Measurements from ENCODE around the gene HSD17B8. TPM values are rescaled to one million over a fixed set of nuclear protein-coding genes. Genes with fewer than 3 reads are reported as not detected.

The HSD17B8 gene
- total RNA-seq, 1 experiment from 2014 or later: 7.4 TPM

GRCh38 chr6:33185190-33185589 is 19.3 kb upstream of the HSD17B8 start:
- intact Hi-C loops (cut with micrococcal nuclease; ENCODE audit: unreplicated experiment) (no loop called here), in situ Hi-C loops (cut with HindIII; ENCODE audit: low pct_unique_long_range_greater_than_20kb, low sequenced_read_pairs) (no loop called here)
- H3K27ac ChIP-seq (ENCODE audit: low read length): no peak overlapping the region
- no peaks in the 10 kb centered on the region for H3K4me1 ChIP-seq (ENCODE audit: control insufficient read depth, insufficient read depth, low read length)
- H3K4me3 ChIP-seq (ENCODE audit: low read depth in 2 of 2, low read length in 2 of 2): no peak overlapping the region
- no peak for TF ChIP-seq CTCF (IDR thresholded peaks at IDR 0.05)
- no peak for TF ChIP-seq SIN3A (IDR thresholded peaks at IDR 0.05; ENCODE audit: borderline replicate concordance, insufficient read depth, low read depth, low read length)
- TF ChIP-seq TCF7L2 (IDR thresholded peaks at IDR 0.05; ENCODE audit: low read depth, low read length): no peak
- no peak for TF ChIP-seq REST (IDR thresholded peaks at IDR 0.05; ENCODE audit: insufficient read depth in 1 of 2, low read depth in 2 of 2, low read length in 1 of 2)
- TF ChIP-seq POLR2AphosphoS5 (IDR thresholded peaks at IDR 0.05; ENCODE audit: low read depth, low read length): no peak
- ATAC-seq: no peak
- H3K36me3 ChIP-seq (ENCODE audit: control insufficient read depth, insufficient read depth, low read length): no peaks in the 10 kb centered on the region
- DNase-seq (ENCODE audit: low read depth, low spot score): no peak
- no TSS peak for BruUV-seq (replicated peaks)
- CTCF ChIA-PET: no interaction called here
- no peaks in the 10 kb centered on the region; the same call in 1 of the 2 replicates for H3K9me3 ChIP-seq (ENCODE audit: control insufficient read depth, insufficient read depth, low read depth, low read length)
- POLR2A ChIA-PET: no interaction called here
- no peaks in the 10 kb centered on the region for H3K27me3 ChIP-seq (ENCODE audit: control insufficient read depth, insufficient read depth, low read length)

- Histone ChIP-seq H3K4me3 (ENCODE audit: low read depth in 2 of 2, low read length in 2 of 2) (no peak overlapping the region), H3K27ac (ENCODE audit: low read length) (no peak overlapping the region), H3K9me3 (ENCODE audit: control insufficient read depth, insufficient read depth, low read depth, low read length) (no peaks in the 10 kb centered on the region; the same call in 1 of the 2 replicates), H3K36me3 (ENCODE audit: control insufficient read depth, insufficient read depth, low read length) (no peaks in the 10 kb centered on the region), H3K4me1 (ENCODE audit: control insufficient read depth, insufficient read depth, low read length) (no peaks in the 10 kb centered on the region), H3K27me3 (ENCODE audit: control insufficient read depth, insufficient read depth, low read length) (no peaks in the 10 kb centered on the region)
- no TSS peak for BruUV-seq (replicated peaks)
- ChIA-PET CTCF (interaction anchor here (0.5 kb wide), 1 partner anchor 972 kb away, joined by 4 read pairs; no protein-coding TSS in a partner anchor), POLR2A (no interaction called here)
- DNase-seq (ENCODE audit: low read depth, low spot score) (no peak), ATAC-seq (no peak)
- TF ChIP-seq TCF7L2 (IDR thresholded peaks at IDR 0.05; ENCODE audit: low read depth, low read length) (no peak), REST (IDR thresholded peaks at IDR 0.05; ENCODE audit: insufficient read depth in 1 of 2, low read depth in 2 of 2, low read length in 1 of 2) (no peak), CTCF (IDR thresholded peaks at IDR 0.05) (no peak), POLR2AphosphoS5 (IDR thresholded peaks at IDR 0.05; ENCODE audit: low read depth, low read length) (no peak)
- intact Hi-C loops (cut with micrococcal nuclease; ENCODE audit: unreplicated experiment): no loop called here
- in situ Hi-C loops (cut with HindIII; ENCODE audit: low pct_unique_long_range_greater_than_20kb, low sequenced_read_pairs): no loop called here
These were observed 18.7 kb upstream of the HSD17B8 start for GRCh38 chr6:33185654-33186187.
